Colonic mucosa (tissue), 4 donors: ENCODE data around the gene SLC32A1. TPM values are rescaled to one million over a fixed set of nuclear protein-coding genes. Genes with fewer than 3 reads are reported as not detected.

Source experiments
- DNase-seq: peaks from one replicate; pipeline ENCODE4 v3.0.0-alpha.2; 2020
- H3K27ac ChIP-seq: fragments of 200-600 bp; one replicate; pipeline ENCODE4 v1.8.0; 2021
- H3K27me3 ChIP-seq: fragments of 200-600 bp; one replicate; pipeline ENCODE4 v1.8.0; 2021
- H3K36me3 ChIP-seq: fragments of 200-600 bp; one replicate; pipeline ENCODE4 v1.8.0; 2021
- H3K4me1 ChIP-seq: fragments of 200-600 bp; one replicate; pipeline ENCODE4 v1.8.0; 2021; ENCODE audit warnings: mild to moderate bottlenecking
- H3K4me3 ChIP-seq: fragments of 200-600 bp; one replicate; pipeline ENCODE4 v1.8.0; 2021
- H3K9ac ChIP-seq, 2 donors: one replicate each; pipeline ENCODE4 v1.7.0; 2013; ENCODE audit warnings: control low read depth in 2 of 2, low read depth in 2 of 2, low read length in 2 of 2
- H3K9me3 ChIP-seq: fragments of 200-600 bp; one replicate; pipeline ENCODE4 v1.8.0; 2021
- CTCF ChIP-seq: fragments of 200-600 bp; IDR thresholded peaks from one replicate; pipeline ENCODE4 v1.8.0; 2022; ENCODE audit warnings: antibody characterized with exemption, mild to moderate bottlenecking
- intact Hi-C: fragments of 100-400 bp; cut with DNase I; formaldehyde crosslinking; loops from one replicate; pipeline ENCODE4 v1.14.1; 2022
- total RNA-seq, 2 donors: library from RNA; stranded (reverse); fragmentation: NEBNext Ultra II Directional in 1 of 2; extraction: Animal tissue kit (Norgen Biotek cat#: 25700) in 1 of 2; gene quantifications; one replicate each; pipeline ENCODE4 v1.2.1, GENCODE V29; 2021
- donor health status: healthy.
- donor health status: DM: no; HTN: no; CAD: no.
- donor health status: DM: no; HTN: no; CAD: no.

The SLC32A1 gene
- total RNA-seq, 2 donors from 2014 or later = not detected

- Histone ChIP-seq H3K36me3 (peaks cover 17% of the 10 kb centered on the region), H3K9me3 (no peaks in the 10 kb centered on the region), H3K27ac (no peak overlapping the region), H3K4me3 (no peak overlapping the region), H3K9ac (no peak overlapping the region), H3K27me3 (no peaks in the 10 kb centered on the region), H3K4me1 (peaks cover 7% of the 10 kb centered on the region)
- peak; percentile 49 for TF ChIP-seq CTCF
- intact Hi-C loops = loop anchor here (5.0 kb wide), 1 partner anchor 104 kb away; no protein-coding TSS in a partner anchor
- DNase-seq = no peak
These were observed 27.2 kb downstream of the SLC32A1 start for GRCh38 chr20:38751360-38751976.

DNA sequence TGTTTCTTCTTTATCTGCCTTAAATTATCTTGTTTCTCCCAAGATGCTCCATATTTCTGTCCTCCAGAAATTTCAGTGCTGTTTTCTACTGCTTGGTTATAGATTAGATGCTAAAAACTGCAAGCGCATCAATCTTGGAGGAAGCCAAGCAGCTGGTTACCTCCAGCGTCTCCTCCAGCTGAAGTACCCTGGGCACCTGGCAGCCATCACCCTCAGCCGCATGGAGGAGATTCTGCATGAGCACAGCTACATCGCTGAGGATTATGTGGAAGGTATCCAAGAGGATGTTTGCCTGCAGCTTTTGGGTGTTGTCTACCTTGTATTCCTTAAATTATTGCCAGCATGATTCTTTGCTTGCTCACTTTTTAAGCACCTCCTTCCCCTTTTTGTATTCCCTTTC lies 27.7 kb downstream of the SLC32A1 start:
- H3K4me1 ChIP-seq = peaks cover 7% of the 10 kb centered on the region
- H3K27ac ChIP-seq = no peak overlapping the region
- peaks cover 17% of the 10 kb centered on the region for H3K36me3 ChIP-seq
- intact Hi-C loops = loop anchor here (5.0 kb wide), 1 partner anchor 105 kb away; no protein-coding TSS in a partner anchor
- no peak overlapping the region for H3K4me3 ChIP-seq
- no peak overlapping the region for H3K9ac ChIP-seq
- no peak for DNase-seq
- TF ChIP-seq CTCF = no peak
- no peaks in the 10 kb centered on the region for H3K9me3 ChIP-seq
- H3K27me3 ChIP-seq = no peaks in the 10 kb centered on the region

DNA sequence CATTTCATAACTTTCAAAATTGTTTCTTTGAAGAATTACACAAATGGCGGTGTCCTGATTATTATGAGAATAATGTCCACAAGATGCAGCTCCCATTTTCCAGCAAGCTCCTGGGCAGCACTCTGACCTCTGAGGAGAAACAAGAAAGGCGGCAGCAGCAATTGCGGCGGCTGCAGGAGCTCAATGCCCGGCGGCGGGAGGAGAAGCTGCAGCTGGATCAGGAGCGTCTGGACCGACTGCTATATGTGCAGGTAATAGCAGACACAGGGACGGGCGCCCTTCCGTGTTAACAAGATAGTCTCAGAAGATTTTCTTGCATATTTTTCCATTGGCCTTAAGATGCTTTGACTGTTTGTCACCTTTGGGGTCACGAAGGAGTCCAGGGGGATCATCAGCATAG lies 30.6 kb downstream of the SLC32A1 start:
- H3K4me3 ChIP-seq = no peak overlapping the region
- H3K27me3 ChIP-seq = no peaks in the 10 kb centered on the region
- no peaks in the 10 kb centered on the region for H3K4me1 ChIP-seq
- intact Hi-C loops = loop anchor here (5.0 kb wide), 1 partner anchor 108 kb away; no protein-coding TSS in a partner anchor
- no peak overlapping the region for H3K9ac ChIP-seq
- H3K9me3 ChIP-seq = no peaks in the 10 kb centered on the region
- no peak for TF ChIP-seq CTCF
- DNase-seq = no peak
- peaks cover 17% of the 10 kb centered on the region for H3K36me3 ChIP-seq
- no peak overlapping the region for H3K27ac ChIP-seq

DNA sequence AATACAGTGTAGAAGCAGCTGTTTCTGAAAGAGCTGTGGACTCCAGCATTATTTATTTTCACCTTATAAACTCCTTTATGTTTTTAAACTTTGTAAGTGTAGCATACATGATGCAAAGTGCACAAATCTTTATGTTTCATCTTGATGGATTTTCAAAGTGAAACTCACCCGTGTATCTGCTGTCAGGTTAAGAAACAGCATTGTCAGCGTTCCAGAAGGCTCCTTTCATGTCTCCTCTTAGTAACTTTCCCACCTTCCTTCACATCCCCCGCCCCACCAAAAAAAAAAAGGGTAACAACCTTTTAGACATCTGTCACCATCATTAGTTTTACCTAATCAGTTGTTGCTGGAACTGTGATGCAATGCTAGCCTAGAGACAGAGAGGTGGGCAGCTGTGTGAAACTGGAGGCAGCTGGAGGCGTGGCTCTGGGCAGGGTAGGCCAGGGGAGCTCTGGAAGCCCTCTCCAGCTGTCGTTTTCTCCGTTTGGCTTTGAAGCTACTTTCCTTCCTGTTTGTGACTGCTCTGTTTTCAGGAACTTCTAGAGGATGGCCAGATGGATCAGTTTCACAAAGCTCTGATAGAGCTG lies 31.1 kb downstream of the SLC32A1 start:
- no peak overlapping the region for H3K4me3 ChIP-seq

DNA sequence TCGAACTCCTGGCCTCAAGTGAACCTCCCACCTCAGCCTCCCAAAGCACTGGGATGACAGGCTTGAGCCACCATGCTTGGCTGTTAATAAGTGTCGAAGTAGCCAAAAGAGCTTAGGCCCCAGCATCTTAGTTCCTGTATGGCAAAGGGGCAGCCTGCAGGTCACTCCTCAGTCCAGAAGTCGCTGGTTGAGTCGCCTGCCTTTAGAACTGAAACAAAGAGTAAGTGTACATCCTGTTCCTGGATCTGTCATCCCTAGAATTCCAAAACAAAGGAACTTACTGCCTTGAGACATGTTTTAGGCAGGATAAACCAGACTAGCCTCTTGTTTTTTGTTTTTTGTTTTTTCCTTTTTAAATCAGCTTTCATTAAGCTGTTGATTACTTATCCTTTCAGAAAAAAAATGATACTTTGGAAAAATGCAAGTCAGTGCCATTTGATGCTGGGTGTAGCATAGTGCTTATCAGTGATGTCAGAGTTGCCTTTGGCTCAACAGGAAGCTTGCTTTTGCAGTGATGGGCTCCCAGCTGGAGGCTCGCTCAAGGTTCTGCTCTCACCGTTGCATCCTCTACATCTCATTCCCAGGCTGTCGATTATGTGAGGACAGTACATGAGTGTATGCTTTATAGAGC lies 33.0 kb downstream of the SLC32A1 start:
- Histone ChIP-seq H3K27me3 (no peaks in the 10 kb centered on the region), H3K4me3 (no peak overlapping the region), H3K9me3 (no peaks in the 10 kb centered on the region), H3K36me3 (peaks cover 17% of the 10 kb centered on the region), H3K4me1 (no peaks in the 10 kb centered on the region), H3K9ac (no peak overlapping the region), H3K27ac (no peak overlapping the region)
- intact Hi-C loops = no loop called here
- DNase-seq = no peak
- TF ChIP-seq CTCF = no peak

More for the DNA sequence above, 31.1 kb downstream of the SLC32A1 start:
- Histone ChIP-seq H3K9ac (no peak overlapping the region), H3K27ac (no peak overlapping the region), H3K4me1 (no peaks in the 10 kb centered on the region), H3K36me3 (peaks cover 17% of the 10 kb centered on the region), H3K9me3 (no peaks in the 10 kb centered on the region), H3K27me3 (no peaks in the 10 kb centered on the region)
- TF ChIP-seq CTCF = no peak
- no peak for DNase-seq
- intact Hi-C loops = no loop called here
